KOPT-K1 (cell line): ENCODE results near the gene ZFYVE28.

Experiments
- H3K27ac ChIP-seq: fragments of 200-600 bp; sonication (generic); 2 replicates; pipeline ENCODE4 v1.5.1; 2016; ENCODE audit warnings: antibody characterized with exemption, mild to moderate bottlenecking, low read depth, low read length; ENCODE audit not compliant: poor library complexity, severe bottlenecking
- H3K36me3 ChIP-seq: fragments of 200-600 bp; sonication (generic); 2 replicates; pipeline ENCODE4 v1.5.1; 2017; ENCODE audit warnings: antibody characterized with exemption, mild to moderate bottlenecking, low read length, moderate library complexity; ENCODE audit not compliant: insufficient read depth
- H3K9me3 ChIP-seq: fragments of 200-600 bp; sonication (generic); 2 replicates; pipeline ENCODE4 v1.5.1; 2017; ENCODE audit warnings: antibody characterized with exemption, low read length, mild to moderate bottlenecking; ENCODE audit not compliant: insufficient read depth, poor library complexity, severe bottlenecking

ZFYVE28 gene

GRCh38 chr4:2322841-2323240 lies 95.6 kb downstream of the ZFYVE28 start:
- Histone ChIP-seq H3K9me3 (peaks cover 7% of the 10 kb centered on the region), H3K27ac (no peak overlapping the region), H3K36me3 (no peaks in the 10 kb centered on the region)

- Histone ChIP-seq H3K9me3 (peaks cover 1% of the 10 kb centered on the region), H3K27ac (no peak overlapping the region), H3K36me3 (no peaks in the 10 kb centered on the region)
Measured at GRCh38 chr4:2322227-2322626, 96.2 kb downstream of the ZFYVE28 start.

DNA sequence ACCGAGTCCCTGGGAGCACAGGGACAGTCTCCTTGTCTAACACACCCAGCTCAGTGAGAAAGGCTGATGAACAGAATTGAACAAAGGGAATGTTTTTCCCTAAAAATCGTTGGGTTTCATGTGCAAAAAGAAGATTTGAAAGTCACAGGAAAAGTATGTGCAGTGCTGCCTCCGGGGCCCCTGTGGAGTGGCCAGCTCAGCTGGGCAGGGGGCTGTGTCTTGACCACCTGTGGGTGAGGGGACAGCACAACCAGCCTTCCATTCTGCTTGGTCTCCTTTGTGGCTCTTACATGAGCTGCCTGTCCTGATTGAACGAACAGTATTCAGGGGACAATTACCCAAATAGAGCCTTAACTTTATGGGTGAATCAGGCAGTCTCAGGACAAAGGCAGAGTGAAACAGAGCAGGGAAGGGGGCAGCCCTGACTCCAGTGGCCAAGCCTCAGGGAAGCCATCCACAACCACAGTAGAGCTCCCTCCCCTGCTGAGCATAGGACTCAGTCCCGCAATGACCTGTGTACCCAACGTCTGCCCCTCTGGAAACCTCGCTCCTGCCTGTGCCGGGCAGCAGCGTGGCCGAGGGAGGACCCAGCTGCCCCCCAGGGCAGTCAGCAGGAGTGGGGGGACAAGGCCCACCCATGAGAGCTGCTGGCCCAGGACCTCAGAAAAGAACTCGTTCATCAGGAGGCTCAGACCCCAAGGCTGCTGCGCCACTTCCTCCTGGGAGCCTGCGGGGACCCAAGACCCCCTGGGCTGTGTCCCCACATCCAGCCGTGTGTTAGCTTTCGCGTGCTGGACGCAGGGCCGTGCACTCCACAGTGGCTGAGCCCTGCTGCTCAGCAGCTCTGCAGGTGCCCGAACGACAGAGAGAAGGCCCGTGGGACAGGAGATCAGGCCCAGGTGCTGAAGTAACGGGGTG lies 96.9 kb downstream of the ZFYVE28 start:
- Histone ChIP-seq H3K36me3 (no peaks in the 10 kb centered on the region), H3K27ac (no peak overlapping the region), H3K9me3 (no peaks in the 10 kb centered on the region)

DNA sequence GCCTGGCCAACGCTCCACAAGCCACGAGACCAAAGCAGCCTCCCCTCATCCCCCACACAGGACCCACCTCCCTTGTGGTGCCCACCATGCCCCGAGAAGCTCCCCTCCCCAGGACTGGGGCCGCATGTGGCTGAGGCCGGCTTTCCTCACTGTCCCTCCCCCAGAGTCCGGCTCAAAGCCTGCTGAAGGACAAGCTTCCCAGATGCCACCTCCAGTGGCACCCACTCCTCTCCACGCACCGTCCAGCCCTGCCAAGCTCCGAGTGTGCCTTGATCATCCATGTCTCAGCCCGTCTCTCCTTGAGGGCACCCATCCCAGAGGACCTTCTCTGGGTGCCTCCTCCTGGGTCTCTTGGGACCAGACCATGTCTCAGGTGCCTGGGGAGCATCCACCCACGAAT lies 97.7 kb downstream of the ZFYVE28 start:
- no peak overlapping the region for H3K27ac ChIP-seq
- H3K9me3 ChIP-seq, result no peaks in the 10 kb centered on the region
- H3K36me3 ChIP-seq, result no peaks in the 10 kb centered on the region

DNA sequence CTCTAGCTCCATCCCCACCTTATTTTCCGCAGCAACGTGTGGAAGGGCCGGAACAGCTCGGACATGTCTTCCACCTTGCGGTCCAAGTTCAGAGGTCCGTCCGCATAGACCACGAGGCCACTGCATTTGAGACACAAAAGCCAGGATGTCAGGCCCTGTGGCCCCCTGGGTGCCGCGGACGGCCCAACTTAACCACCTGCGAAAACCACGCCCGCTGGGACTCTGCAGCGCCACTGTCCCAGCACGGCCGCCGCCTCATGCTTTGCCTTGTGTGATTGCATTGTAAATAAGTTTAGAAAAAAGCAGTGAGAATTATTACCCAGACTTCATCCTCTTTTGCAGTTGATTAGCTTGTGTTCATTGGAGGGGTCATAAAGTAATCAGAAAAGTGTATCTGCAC lies 98.3 kb downstream of the ZFYVE28 start:
- H3K9me3 ChIP-seq, result no peaks in the 10 kb centered on the region
- no peak overlapping the region for H3K27ac ChIP-seq
- H3K36me3 ChIP-seq, result no peaks in the 10 kb centered on the region

DNA sequence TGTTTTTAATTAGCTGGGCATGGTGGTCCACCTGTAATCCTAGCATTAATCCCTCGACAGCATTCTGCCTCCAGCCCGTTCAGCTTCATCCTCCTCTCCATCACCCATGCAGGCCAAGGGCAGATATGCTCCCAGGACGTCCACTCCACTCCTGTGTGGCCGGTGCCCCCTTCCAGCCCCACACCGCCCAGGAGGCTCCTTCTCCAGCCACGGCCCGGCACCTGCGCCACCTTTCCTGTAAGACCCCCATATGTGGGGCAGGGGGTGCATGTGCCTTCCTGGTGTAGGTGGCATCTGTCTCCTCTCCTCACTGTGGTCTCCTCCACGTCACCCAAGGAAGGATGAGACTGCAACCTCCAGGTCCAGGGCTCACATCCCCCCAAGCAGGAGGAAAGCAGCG lies 99.6 kb downstream of the ZFYVE28 start:
- Histone ChIP-seq H3K36me3 (no peaks in the 10 kb centered on the region), H3K27ac (no peak overlapping the region), H3K9me3 (no peaks in the 10 kb centered on the region)

- H3K36me3 ChIP-seq, result no peaks in the 10 kb centered on the region
- H3K9me3 ChIP-seq, result no peaks in the 10 kb centered on the region
- H3K27ac ChIP-seq, result no peak overlapping the region
Measured at GRCh38 chr4:2318476-2318875, 100.0 kb downstream of the ZFYVE28 start.

DNA sequence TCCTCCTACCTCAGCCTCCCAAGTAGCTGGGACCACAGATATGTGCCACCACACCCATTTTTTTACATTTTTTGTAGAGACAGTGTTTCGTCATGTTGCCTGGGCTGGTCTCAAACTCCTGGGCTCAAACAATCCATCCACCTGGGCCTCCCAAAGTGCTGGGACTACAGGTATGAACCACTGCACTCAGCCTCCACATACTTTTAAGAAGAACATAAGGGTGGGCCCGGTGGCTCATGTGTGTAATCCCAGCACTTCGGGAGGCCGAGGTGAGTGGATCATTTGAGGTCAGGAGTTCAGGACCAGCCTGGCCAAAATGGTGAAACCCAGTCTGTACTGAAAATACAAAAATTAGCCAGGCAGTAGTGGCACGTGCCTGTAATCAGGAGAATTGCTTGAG lies 105.1 kb downstream of the ZFYVE28 start:
- no peak overlapping the region for H3K27ac ChIP-seq
- H3K36me3 ChIP-seq, result no peaks in the 10 kb centered on the region
- peaks cover 19% of the 10 kb centered on the region for H3K9me3 ChIP-seq

DNA sequence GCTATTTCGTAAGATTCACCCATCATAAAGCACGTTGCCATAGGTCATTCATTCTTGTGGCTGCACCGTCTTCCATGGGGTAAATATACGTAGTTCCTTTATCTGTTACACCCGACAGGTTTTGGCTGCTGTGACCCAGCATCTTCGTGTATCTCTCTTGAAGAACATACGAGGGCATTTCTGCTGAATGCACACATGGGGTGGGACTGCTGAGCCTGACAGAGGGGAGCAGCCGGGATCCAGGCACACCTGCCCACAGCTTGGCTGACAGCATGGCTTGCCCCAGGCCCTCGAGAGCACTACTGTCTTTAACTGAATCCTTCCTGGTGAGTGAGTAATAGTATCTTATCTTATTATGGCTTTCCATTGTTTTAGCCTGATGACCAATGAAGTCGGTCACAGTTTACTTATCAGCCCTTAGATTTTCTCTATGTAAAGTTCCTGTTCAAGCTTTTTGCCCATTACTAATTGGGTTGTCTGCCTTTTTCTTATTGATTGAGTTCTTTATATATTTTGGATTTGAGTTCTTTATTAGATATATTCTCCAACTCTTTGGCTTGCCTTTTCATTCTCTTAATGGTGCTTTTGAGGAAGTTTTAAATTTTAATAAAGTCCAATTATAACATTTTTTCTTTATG lies 111.6 kb downstream of the ZFYVE28 start:
- Histone ChIP-seq H3K36me3 (no peaks in the 10 kb centered on the region), H3K27ac (no peak overlapping the region), H3K9me3 (peaks cover 24% of the 10 kb centered on the region)

GRCh38 chr4:2305766-2306501 lies 112.5 kb downstream of the ZFYVE28 start:
- peaks cover 15% of the 10 kb centered on the region for H3K9me3 ChIP-seq
- H3K27ac ChIP-seq, result no peak overlapping the region
- no peaks in the 10 kb centered on the region for H3K36me3 ChIP-seq

- Histone ChIP-seq H3K36me3 (no peaks in the 10 kb centered on the region), H3K27ac (no peak overlapping the region), H3K9me3 (peaks cover 8% of the 10 kb centered on the region)
Measured at GRCh38 chr4:2304877-2305561, 113.4 kb downstream of the ZFYVE28 start.

- no peak overlapping the region for H3K27ac ChIP-seq
- H3K36me3 ChIP-seq, result no peaks in the 10 kb centered on the region
- H3K9me3 ChIP-seq, result peaks cover 8% of the 10 kb centered on the region
Measured at GRCh38 chr4:2304321-2304876, 114.0 kb downstream of the ZFYVE28 start.

DNA sequence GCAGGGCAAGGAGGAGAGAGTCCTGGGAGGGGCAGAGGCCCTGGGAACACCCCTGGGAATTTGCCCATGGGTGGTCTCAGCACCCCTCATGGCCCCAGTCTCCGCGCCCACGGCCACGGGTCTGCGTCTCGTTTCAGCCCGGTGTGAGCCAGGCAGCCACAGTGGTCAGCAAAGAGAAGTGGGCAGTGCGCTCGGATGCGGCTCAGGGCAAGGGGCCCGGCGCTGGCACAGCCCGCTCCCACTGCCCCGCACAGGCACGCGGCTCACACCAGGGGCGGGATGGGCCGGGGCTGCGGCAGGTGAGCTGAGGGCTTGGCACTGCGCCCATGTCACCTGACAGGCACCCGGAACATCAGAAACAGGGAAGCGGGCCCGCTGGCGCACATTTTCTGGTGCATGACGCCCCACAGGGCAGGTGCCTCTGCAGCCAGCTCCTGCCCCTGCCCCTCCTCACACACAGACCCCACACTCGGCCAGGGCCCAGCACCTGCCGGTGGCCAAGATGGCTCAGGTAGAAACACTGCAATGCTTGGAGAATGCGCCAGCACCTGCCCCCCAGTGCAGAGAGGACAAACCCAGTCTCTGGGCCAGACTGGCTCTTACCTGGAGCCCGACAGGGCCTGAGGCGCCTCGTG lies 114.6 kb downstream of the ZFYVE28 start:
- H3K9me3 ChIP-seq, result peaks cover 8% of the 10 kb centered on the region
- H3K27ac ChIP-seq, result no peak overlapping the region
- no peaks in the 10 kb centered on the region for H3K36me3 ChIP-seq

DNA sequence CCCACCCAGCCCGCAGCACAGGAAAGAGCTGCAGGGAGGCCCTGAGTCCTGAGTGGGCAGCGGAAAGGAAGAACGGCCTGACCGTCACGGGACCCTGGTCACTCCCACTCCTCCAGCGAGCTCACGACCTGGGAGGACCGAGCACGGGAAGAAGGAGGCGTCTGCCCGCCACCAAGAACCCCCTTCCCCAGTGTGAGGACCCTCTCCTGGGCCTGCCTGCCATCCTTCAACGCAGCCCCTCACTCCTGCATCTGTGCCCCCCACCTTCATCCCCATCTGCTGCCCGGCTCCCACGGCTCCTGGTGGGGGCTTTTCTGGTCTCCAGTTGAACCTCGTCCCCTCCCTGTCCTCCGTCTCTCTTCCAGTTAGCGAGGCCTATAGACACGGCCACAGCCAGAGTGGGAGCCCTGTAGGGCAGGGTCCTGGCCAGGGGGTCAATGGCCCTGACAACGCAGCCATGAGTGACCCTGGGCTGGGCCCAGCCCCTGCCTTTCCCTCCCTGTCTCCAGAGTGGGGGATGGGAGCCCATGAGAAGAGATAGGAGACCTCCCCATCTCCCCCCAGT lies 115.2 kb downstream of the ZFYVE28 start:
- peaks cover 8% of the 10 kb centered on the region for H3K9me3 ChIP-seq
- H3K36me3 ChIP-seq, result no peaks in the 10 kb centered on the region
- H3K27ac ChIP-seq, result no peak overlapping the region
